Calu3 (cell line): ENCODE results near the gene MREG. TPM values are rescaled to one million over a fixed set of nuclear protein-coding genes. Genes with fewer than 3 reads are reported as not detected.
"Not testable (repeated sequence)": the region's sequence is repeated elsewhere in the genome, so short reads cannot be mapped to it uniquely, and the experiment has no call there.

Experiments
- BruUV-seq: library from RNA; stranded (reverse); fragments of 400-500 nt; replicated peaks from 2 replicates; lab custom pipeline; 2021; lab: Mats Ljungman, UMichigan
- CTCF ChIA-PET: fragments of 300-600 bp; sonication (Branson Sonifier 250); formaldehyde crosslinking; loops from one replicate; lab custom pipeline; 2022; ENCODE audit warnings: antibody characterized with exemption; lab: Charles Lee
- DNase-seq: peaks from one replicate; pipeline ENCODE4 v3.0.0; 2022
- H3K27ac Mint-ChIP-seq: one replicate; pipeline ENCODE4 v1.8.0; 2022; ENCODE audit warnings: mixed read lengths; ENCODE audit not compliant: unreplicated experiment
- H3K27me3 Mint-ChIP-seq: one replicate; pipeline ENCODE4 v1.8.0; 2022; ENCODE audit warnings: mixed read lengths; ENCODE audit not compliant: unreplicated experiment
- H3K36me3 Mint-ChIP-seq: one replicate; pipeline ENCODE4 v1.8.0; 2022; ENCODE audit warnings: mild to moderate bottlenecking, moderate library complexity, mixed read lengths; ENCODE audit not compliant: insufficient read depth, unreplicated experiment
- H3K4me1 Mint-ChIP-seq: one replicate; pipeline ENCODE4 v1.8.0; 2022; ENCODE audit warnings: mild to moderate bottlenecking, low read depth, mixed read lengths; ENCODE audit not compliant: unreplicated experiment
- H3K4me3 Mint-ChIP-seq: one replicate; pipeline ENCODE4 v1.8.0; 2022; ENCODE audit warnings: mild to moderate bottlenecking, low read depth, moderate library complexity, mixed read lengths; ENCODE audit not compliant: unreplicated experiment
- H3K9me3 Mint-ChIP-seq: one replicate; pipeline ENCODE4 v1.8.0; 2022; ENCODE audit warnings: low read depth, mixed read lengths; ENCODE audit not compliant: unreplicated experiment
- intact Hi-C: fragments of 100-400 bp; cut with micrococcal nuclease; formaldehyde crosslinking; loops from one replicate; pipeline ENCODE4 v1.10.0; 2022; ENCODE audit not compliant: unreplicated experiment
- total RNA-seq: library from RNA; stranded (reverse); gene quantifications from 2 replicates; pipeline ENCODE4 v1.2.3, GENCODE V29; 2022
- TF ChIP-seq, protein P1 (sequence below): fragments of 200-600 bp; IDR thresholded peaks from one replicate; pipeline ENCODE4 v1.8.0; 2022; ENCODE audit warnings: antibody characterized with exemption; ENCODE audit not compliant: unreplicated experiment

MREG gene
- total RNA-seq, 1 experiment from 2014 or later: 29.7 TPM

DNA sequence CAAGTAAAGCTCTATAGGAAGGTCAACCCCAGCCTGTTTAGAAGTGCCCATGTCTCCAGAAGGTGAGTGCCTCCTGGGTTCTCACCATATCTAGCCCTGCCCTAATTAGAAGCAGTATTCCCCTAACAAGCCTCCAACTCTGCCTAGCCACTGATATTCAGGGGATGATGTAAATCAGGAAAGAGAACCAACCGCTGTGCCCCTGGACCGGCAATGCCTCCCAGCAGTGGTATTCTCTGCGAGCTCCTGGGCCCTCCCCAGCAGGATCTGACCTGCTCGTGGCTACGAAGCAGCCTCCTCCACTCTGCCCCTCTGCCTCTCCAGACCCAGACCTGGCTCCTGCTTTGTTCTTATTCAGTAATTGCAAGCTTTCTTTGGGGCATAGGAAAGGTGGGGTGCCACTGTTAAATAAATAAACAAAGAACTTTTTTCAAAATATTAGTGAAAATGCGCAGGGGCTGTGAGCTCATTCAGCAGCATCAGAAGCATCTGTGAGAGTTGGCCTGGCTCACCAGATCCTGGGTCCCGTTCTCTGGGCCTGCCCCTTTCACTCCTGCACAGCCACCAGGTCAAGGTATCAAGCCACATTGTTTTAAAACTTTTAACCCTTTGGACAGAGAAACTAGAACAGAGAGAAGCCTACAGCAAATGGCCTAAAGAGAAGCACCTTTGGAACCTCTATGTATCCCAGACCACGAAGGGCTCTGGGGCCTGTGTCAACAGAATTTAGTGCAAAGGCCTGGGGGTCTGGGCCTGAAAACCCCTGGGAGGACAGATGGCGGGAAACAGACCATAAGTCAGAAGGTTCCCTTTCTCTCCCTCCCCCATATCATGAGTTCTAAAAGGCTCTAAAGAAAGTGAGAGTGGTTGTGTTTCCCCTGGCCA, 11.9 kb downstream of the MREG start:
- no peak for DNase-seq
- no TSS peak for BruUV-seq
- no peak overlapping the region for H3K4me3 Mint-ChIP-seq
- CTCF ChIA-PET: interaction anchor here (1.0 to 1.5 kb wide), 2 partner anchors 11 kb away, joined by 3 to 4 read pairs; no protein-coding TSS in a partner anchor
- no peak overlapping the region for H3K27ac Mint-ChIP-seq
- H3K4me1 Mint-ChIP-seq: peaks cover 35% of the 10 kb centered on the region
- intact Hi-C loops: no loop called here
- peaks cover 10% of the 10 kb centered on the region for H3K36me3 Mint-ChIP-seq
- H3K9me3 Mint-ChIP-seq: no peaks in the 10 kb centered on the region
- TF ChIP-seq, protein P1, sequence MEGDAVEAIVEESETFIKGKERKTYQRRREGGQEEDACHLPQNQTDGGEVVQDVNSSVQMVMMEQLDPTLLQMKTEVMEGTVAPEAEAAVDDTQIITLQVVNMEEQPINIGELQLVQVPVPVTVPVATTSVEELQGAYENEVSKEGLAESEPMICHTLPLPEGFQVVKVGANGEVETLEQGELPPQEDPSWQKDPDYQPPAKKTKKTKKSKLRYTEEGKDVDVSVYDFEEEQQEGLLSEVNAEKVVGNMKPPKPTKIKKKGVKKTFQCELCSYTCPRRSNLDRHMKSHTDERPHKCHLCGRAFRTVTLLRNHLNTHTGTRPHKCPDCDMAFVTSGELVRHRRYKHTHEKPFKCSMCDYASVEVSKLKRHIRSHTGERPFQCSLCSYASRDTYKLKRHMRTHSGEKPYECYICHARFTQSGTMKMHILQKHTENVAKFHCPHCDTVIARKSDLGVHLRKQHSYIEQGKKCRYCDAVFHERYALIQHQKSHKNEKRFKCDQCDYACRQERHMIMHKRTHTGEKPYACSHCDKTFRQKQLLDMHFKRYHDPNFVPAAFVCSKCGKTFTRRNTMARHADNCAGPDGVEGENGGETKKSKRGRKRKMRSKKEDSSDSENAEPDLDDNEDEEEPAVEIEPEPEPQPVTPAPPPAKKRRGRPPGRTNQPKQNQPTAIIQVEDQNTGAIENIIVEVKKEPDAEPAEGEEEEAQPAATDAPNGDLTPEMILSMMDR: no peak
- no peaks in the 10 kb centered on the region for H3K27me3 Mint-ChIP-seq

DNA sequence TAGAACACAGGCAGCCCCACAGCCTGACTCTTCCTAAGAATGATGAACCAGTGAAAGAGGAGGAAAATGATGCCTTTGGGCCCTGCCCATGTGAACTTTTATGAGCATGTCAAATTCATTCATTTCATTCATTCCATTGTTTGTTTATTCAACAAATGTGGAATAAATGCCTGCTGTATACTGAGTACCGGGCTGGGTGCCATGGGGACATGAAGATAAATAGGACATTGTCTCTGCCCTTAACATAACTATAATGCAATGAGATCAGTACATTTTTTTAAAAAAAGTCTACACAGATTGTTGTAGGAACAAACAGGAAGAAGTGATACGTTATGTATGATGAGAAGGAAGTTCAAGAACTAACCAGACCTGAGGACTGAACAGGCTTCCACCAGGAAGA, 14.7 kb downstream of the MREG start:
- TF ChIP-seq, protein P1: no peak
- no peaks in the 10 kb centered on the region for H3K9me3 Mint-ChIP-seq
- intact Hi-C loops: no loop called here
- no peak for DNase-seq
- no TSS peak for BruUV-seq
- H3K4me1 Mint-ChIP-seq: peaks cover 15% of the 10 kb centered on the region
- H3K4me3 Mint-ChIP-seq: no peak overlapping the region
- peaks cover 10% of the 10 kb centered on the region for H3K36me3 Mint-ChIP-seq
- CTCF ChIA-PET: no interaction called here
- H3K27me3 Mint-ChIP-seq: no peaks in the 10 kb centered on the region
- H3K27ac Mint-ChIP-seq: no peak overlapping the region

DNA sequence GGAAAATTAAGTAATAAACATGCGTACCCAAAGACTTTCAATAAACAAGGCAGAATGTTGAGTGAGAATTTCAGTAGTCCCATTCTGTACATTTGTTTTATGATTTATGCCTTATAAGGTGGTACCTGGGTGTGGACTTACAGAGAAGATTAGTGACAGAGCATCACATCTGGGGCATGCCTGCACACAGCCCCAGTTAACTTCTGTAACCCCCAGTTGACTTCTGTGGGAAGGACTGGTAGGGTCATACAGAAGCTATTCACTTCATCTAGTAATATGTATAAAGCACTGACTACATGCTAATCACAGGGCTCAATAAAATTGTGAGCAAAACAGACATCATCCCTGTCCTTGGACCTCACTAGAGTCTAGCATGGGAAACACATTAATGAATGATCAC, 16.1 kb downstream of the MREG start:
- H3K4me3 Mint-ChIP-seq: no peak overlapping the region
- H3K9me3 Mint-ChIP-seq: no peaks in the 10 kb centered on the region
- CTCF ChIA-PET: no interaction called here
- peaks cover 10% of the 10 kb centered on the region for H3K36me3 Mint-ChIP-seq
- no peaks in the 10 kb centered on the region for H3K27me3 Mint-ChIP-seq
- TF ChIP-seq, protein P1: no peak
- intact Hi-C loops: no loop called here
- no peak for DNase-seq
- H3K27ac Mint-ChIP-seq: no peak overlapping the region
- peaks cover 6% of the 10 kb centered on the region for H3K4me1 Mint-ChIP-seq
- no TSS peak for BruUV-seq

DNA sequence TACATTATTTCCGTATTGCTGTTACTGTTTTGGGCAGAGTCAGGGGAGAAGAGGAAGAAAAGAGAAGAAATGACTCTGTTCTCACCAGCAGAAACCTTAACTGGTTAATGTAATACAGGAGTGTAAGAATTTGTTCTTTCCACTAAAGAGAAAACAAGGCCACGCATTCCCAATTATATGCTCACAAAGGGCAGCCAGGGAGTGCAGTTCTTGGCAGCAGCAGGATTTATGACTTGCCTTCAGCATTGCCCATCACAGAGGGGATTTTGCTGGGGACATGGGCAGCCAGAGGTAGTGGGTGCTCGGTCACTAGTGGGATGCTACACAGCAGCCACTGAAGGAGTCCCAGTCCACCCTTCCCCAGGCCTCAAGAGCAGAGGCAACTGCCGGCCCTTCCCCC, 18.4 kb downstream of the MREG start:
- CTCF ChIA-PET: interaction anchor here (0.7 kb wide), 1 partner anchor 31 kb away, joined by 4 read pairs; no protein-coding TSS in a partner anchor
- no TSS peak for BruUV-seq
- Mint-ChIP-seq H3K9me3 (peaks cover 10% of the 10 kb centered on the region), H3K4me1 (peaks cover 7% of the 10 kb centered on the region), H3K36me3 (peaks cover 10% of the 10 kb centered on the region), H3K27ac (no peak overlapping the region), H3K4me3 (no peak overlapping the region), H3K27me3 (no peaks in the 10 kb centered on the region)
- no peak for DNase-seq
- intact Hi-C loops: no loop called here
- TF ChIP-seq, protein P1: no peak

DNA sequence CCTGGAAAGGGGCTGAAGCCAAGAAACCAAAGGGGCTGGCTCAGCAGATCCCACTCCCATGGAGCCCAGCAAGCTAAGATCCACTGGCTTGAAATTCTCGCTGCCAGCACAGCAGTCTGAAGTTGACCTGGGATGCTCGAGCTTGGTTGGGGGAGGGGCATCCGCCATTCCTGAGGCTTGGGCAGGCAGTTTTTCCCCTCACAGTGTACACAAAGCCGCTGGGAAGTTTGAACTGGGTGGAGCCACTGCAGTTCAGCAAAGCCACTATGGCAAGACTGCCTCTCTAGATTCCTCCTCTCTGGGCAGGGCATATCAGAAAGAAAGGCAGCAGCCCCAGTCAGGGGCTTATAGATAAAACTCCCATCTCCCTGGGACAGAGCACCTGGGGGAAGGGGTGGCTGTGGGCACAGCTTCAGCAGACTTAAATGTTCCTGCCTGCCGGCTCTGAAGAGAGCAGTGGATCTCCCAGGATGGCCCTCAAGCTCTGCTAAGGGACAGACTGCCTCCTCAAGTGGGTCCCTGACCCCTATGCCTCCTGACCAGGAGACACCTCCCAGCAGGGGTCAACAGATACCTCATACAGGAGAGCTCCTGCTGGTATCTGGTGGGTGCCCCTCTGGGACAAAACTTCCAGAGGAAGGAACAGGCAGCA, 24.7 kb downstream of the MREG start:
- CTCF ChIA-PET, intact Hi-C loops, BruUV-seq, DNase-seq, H3K27ac Mint-ChIP-seq, H3K4me3 Mint-ChIP-seq, H3K36me3 Mint-ChIP-seq, H3K27me3 Mint-ChIP-seq: not testable (repeated sequence)
- Mint-ChIP-seq H3K9me3 (peaks cover 14% of the 10 kb centered on the region), H3K4me1 (peaks cover 12% of the 10 kb centered on the region)
